HepG2 (cell line): Measurements from ENCODE around the gene NPB. TPM values are rescaled to one million over a fixed set of nuclear protein-coding genes. Genes with fewer than 3 reads are reported as not detected.
A peak's percentile ranks its signal among the peaks of the same experiment; 100 is the strongest.

Experiments used
- HNF4A ChIP-seq: sonication (generic); formaldehyde crosslinking; IDR thresholded peaks from 2 replicates; pipeline ENCODE4 v1.4.0; 2020; ENCODE audit warnings: missing genetic modification reagents
- MAFF ChIP-seq: IDR thresholded peaks from 2 replicates; pipeline ENCODE4 v1.6.1; 2011; ENCODE audit warnings: low read depth, low read length, improper control_type of control experiment
- MAZ ChIP-seq, 2 experiments: sonication (generic) in 1 of 2; formaldehyde crosslinking in 1 of 2; IDR thresholded peaks; 2 replicates each; pipeline versions ENCODE4 v1.5.0 to v1.6.1; 2012 to 2020; ENCODE audit warnings: low read depth in 2 of 2, mild to moderate bottlenecking in 2 of 2, borderline replicate concordance in 1 of 2, improper control_type of control experiment in 1 of 2, low read length in 1 of 2, missing genetic modification reagents in 1 of 2, moderate library complexity in 1 of 2
- NONO ChIP-seq, 2 experiments: fragments of 450-650 bp in 1 of 2; sonication (generic) in 1 of 2; formaldehyde crosslinking in 1 of 2; IDR thresholded peaks in 1 of 2; conservative IDR thresholded peaks in 1 of 2; 2 replicates each; pipeline versions ENCODE4 v1.6.1 to v1.8.0; 2017 to 2022; ENCODE audit warnings: mild to moderate bottlenecking in 1 of 2, missing genetic modification reagents in 1 of 2, moderate library complexity in 1 of 2
- PHF21A ChIP-seq: sonication (generic); formaldehyde crosslinking; IDR thresholded peaks from 2 replicates; pipeline ENCODE4 v1.5.0; 2020; ENCODE audit warnings: mild to moderate bottlenecking, missing genetic modification reagents
- RNF2 ChIP-seq: fragments of 450-650 bp; conservative IDR thresholded peaks from 2 replicates; pipeline ENCODE4 v1.6.1; 2016; ENCODE audit warnings: low read depth
- RXRB ChIP-seq: IDR thresholded peaks from 2 replicates; pipeline ENCODE4 v1.6.1; 2016; ENCODE audit warnings: borderline replicate concordance, missing genetic modification reagents, missing compliant biosample characterization
- TARDBP ChIP-seq: sonication (generic); formaldehyde crosslinking; IDR thresholded peaks from 2 replicates; pipeline ENCODE4 v1.8.0; 2022; ENCODE audit warnings: mild to moderate bottlenecking, missing genetic modification reagents
- ZNF607 ChIP-seq: sonication (generic); formaldehyde crosslinking; IDR thresholded peaks from 2 replicates; pipeline ENCODE4 v1.5.1; 2020; ENCODE audit warnings: missing genetic modification reagents, mild to moderate bottlenecking, borderline replicate concordance
- ZNF709 ChIP-seq: sonication (generic); formaldehyde crosslinking; IDR thresholded peaks from 2 replicates; pipeline ENCODE4 v1.5.0; 2020; ENCODE audit warnings: mild to moderate bottlenecking, missing genetic modification reagents
- ZNF816 ChIP-seq: sonication (generic); formaldehyde crosslinking; IDR thresholded peaks from 2 replicates; pipeline ENCODE4 v1.8.0; 2022; ENCODE audit warnings: missing genetic modification reagents, mild to moderate bottlenecking, borderline replicate concordance
- polyA plus RNA-seq, 8 experiments: library from polyadenylated mRNA; depleted of rRNA in 3 of 8; stranded (reverse) in 7 of 8; unstranded in 1 of 8; fragments of >200 nt; fragmentation: Illumina TruSeq in 4 of 8; extraction: Trizol in 4 of 8; gene quantifications; 2 replicates each; pipeline versions ENCODE4 v1.2.1 to v1.2.3, GENCODE V29; 2011 to 2016; ENCODE audit warnings: low read depth in 4 of 8, missing spikeins in 1 of 8, mixed read lengths in 1 of 8; ENCODE audit not compliant: insufficient read depth in 1 of 8
- total RNA-seq, 5 experiments: library from RNA; depleted of rRNA; stranded (reverse); fragments of >200 nt; fragmentation: Illumina TruSeq; extraction: Trizol; gene quantifications; 2 replicates each; pipeline ENCODE4 v1.2.3, GENCODE V29; 2016; ENCODE audit warnings: low read depth in 1 of 5
- TF ChIP-seq, protein P1 (sequence below): sonication (generic); formaldehyde crosslinking; IDR thresholded peaks from 2 replicates; pipeline ENCODE4 v1.5.1; 2020; ENCODE audit warnings: mild to moderate bottlenecking, missing genetic modification reagents, moderate library complexity
- TF ChIP-seq, protein P2 (sequence below): sonication (generic); formaldehyde crosslinking; IDR thresholded peaks from 2 replicates; pipeline ENCODE4 v1.5.0; 2020; ENCODE audit warnings: mild to moderate bottlenecking, missing genetic modification reagents, borderline replicate concordance
- TF ChIP-seq, protein P3 (sequence below): sonication (generic); formaldehyde crosslinking; IDR thresholded peaks from 2 replicates; pipeline ENCODE4 v1.4.0; 2020; ENCODE audit warnings: mild to moderate bottlenecking, missing genetic modification reagents
- TF ChIP-seq, protein P4 (sequence below): sonication (generic); formaldehyde crosslinking; IDR thresholded peaks from 2 replicates; pipeline ENCODE4 v1.9.0; 2021; ENCODE audit warnings: missing genetic modification reagents, borderline replicate concordance

NPB gene
- total and polyA plus RNA-seq, 2 of the 13 experiments (the other 11 are each of a cell fraction or from before 2014, with no cell fraction given): 0.11 to 0.93 TPM

DNA sequence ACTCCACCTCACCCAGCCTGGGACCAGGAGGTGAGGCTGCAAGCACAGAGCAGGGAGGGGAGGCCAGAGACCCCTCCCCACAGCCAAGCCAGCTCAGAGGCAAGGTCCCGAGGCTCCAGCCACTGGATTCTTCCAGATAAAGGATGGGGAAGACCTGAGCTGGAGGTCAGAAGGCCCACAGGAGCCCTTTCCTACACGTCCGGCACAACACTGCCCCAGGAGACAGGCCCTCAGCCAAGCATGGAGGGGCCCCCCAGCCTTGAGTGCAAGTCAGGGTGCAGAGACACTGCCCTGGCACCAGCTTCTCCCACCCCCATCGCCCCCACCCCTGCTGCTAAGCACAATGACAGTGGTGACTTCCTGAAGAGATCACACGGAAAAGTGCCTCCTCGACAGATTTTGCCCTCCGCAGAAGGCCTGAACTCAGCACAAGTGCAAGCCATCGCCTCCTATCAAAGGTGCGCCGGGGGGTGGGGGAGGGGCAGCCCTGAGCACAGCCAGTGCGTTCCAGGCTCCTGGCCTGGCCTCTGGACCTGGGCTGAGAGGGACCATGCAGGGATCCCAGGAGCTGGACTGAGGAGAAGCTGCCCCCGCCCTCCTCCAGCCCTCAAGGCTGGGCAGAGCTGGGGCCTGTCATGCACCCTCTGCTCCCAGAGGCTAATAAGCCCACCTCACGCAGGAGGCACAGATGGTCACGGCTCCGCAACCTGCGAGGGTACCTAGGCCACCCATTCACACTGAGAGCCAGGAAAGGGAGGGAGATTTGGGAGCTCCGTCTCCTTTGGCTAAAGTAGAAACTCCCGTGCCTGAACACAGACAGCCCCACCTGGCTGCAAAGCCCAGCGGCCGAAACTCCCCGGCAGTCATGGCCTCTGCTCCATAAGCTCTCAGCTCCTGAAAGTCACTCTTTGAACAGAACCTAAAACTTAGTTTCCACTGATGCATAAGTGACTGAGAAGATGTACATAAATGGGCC is 22.8 kb downstream of the NPB start (continued):
- TF ChIP-seq, protein P1, sequence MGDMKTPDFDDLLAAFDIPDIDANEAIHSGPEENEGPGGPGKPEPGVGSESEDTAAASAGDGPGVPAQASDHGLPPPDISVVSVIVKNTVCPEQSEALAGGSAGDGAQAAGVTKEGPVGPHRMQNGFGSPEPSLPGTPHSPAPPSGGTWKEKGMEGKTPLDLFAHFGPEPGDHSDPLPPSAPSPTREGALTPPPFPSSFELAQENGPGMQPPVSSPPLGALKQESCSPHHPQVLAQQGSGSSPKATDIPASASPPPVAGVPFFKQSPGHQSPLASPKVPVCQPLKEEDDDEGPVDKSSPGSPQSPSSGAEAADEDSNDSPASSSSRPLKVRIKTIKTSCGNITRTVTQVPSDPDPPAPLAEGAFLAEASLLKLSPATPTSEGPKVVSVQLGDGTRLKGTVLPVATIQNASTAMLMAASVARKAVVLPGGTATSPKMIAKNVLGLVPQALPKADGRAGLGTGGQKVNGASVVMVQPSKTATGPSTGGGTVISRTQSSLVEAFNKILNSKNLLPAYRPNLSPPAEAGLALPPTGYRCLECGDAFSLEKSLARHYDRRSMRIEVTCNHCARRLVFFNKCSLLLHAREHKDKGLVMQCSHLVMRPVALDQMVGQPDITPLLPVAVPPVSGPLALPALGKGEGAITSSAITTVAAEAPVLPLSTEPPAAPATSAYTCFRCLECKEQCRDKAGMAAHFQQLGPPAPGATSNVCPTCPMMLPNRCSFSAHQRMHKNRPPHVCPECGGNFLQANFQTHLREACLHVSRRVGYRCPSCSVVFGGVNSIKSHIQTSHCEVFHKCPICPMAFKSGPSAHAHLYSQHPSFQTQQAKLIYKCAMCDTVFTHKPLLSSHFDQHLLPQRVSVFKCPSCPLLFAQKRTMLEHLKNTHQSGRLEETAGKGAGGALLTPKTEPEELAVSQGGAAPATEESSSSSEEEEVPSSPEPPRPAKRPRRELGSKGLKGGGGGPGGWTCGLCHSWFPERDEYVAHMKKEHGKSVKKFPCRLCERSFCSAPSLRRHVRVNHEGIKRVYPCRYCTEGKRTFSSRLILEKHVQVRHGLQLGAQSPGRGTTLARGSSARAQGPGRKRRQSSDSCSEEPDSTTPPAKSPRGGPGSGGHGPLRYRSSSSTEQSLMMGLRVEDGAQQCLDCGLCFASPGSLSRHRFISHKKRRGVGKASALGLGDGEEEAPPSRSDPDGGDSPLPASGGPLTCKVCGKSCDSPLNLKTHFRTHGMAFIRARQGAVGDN (CRISPR knock-in tag): peak; percentile 85
- no peak for TF ChIP-seq NONO (IDR thresholded peaks at IDR 0.05)
- TF ChIP-seq NONO (CRISPR knock-in tag; conservative IDR thresholded peaks at IDR 0.05): 0 out of 2 replicates have a peak, but pooled peaks have one; percentile 35
- TF ChIP-seq HNF4A (CRISPR knock-in tag): peak; percentile 74
- peak; percentile 59; the same call in 1 of the 2 replicates for TF ChIP-seq PHF21A
- 0 out of 2 replicates have a peak, but pooled peaks have one; percentile 58 for TF ChIP-seq TARDBP (CRISPR knock-in tag)
- TF ChIP-seq ZNF709 (CRISPR knock-in tag): no peak
- no peak for TF ChIP-seq MAZ (IDR thresholded peaks at IDR 0.05; ENCODE audit: borderline replicate concordance, low read depth, low read length)
- 0 out of 2 replicates have a peak, but pooled peaks have one; percentile 27 for TF ChIP-seq MAZ (CRISPR knock-in tag; IDR thresholded peaks at IDR 0.05; ENCODE audit: low read depth)
- TF ChIP-seq, protein P2, sequence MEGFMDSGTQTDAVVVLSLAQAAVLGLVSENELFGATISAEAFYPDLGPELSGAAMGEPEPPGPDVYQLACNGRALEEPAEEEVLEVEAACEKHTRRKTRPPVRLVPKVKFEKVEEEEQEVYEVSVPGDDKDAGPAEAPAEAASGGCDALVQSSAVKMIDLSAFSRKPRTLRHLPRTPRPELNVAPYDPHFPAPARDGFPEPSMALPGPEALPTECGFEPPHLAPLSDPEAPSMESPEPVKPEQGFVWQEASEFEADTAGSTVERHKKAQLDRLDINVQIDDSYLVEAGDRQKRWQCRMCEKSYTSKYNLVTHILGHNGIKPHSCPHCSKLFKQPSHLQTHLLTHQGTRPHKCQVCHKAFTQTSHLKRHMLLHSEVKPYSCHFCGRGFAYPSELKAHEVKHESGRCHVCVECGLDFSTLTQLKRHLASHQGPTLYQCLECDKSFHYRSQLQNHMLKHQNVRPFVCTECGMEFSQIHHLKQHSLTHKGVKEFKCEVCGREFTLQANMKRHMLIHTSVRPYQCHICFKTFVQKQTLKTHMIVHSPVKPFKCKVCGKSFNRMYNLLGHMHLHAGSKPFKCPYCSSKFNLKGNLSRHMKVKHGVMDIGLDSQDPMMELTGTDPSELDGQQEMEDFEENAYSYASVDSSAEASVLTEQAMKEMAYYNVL: 0 out of 2 replicates have a peak, but pooled peaks have one; percentile 16
- TF ChIP-seq, protein P3, sequence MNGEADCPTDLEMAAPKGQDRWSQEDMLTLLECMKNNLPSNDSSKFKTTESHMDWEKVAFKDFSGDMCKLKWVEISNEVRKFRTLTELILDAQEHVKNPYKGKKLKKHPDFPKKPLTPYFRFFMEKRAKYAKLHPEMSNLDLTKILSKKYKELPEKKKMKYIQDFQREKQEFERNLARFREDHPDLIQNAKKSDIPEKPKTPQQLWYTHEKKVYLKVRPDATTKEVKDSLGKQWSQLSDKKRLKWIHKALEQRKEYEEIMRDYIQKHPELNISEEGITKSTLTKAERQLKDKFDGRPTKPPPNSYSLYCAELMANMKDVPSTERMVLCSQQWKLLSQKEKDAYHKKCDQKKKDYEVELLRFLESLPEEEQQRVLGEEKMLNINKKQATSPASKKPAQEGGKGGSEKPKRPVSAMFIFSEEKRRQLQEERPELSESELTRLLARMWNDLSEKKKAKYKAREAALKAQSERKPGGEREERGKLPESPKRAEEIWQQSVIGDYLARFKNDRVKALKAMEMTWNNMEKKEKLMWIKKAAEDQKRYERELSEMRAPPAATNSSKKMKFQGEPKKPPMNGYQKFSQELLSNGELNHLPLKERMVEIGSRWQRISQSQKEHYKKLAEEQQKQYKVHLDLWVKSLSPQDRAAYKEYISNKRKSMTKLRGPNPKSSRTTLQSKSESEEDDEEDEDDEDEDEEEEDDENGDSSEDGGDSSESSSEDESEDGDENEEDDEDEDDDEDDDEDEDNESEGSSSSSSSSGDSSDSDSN (CRISPR knock-in tag): peak; percentile 77
- peak; percentile 94 for TF ChIP-seq MAFF
- 0 out of 2 replicates have a peak, but pooled peaks have one; percentile 24 for TF ChIP-seq ZNF607
- TF ChIP-seq, protein P4, sequence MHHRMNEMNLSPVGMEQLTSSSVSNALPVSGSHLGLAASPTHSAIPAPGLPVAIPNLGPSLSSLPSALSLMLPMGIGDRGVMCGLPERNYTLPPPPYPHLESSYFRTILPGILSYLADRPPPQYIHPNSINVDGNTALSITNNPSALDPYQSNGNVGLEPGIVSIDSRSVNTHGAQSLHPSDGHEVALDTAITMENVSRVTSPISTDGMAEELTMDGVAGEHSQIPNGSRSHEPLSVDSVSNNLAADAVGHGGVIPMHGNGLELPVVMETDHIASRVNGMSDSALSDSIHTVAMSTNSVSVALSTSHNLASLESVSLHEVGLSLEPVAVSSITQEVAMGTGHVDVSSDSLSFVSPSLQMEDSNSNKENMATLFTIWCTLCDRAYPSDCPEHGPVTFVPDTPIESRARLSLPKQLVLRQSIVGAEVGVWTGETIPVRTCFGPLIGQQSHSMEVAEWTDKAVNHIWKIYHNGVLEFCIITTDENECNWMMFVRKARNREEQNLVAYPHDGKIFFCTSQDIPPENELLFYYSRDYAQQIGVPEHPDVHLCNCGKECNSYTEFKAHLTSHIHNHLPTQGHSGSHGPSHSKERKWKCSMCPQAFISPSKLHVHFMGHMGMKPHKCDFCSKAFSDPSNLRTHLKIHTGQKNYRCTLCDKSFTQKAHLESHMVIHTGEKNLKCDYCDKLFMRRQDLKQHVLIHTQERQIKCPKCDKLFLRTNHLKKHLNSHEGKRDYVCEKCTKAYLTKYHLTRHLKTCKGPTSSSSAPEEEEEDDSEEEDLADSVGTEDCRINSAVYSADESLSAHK (CRISPR knock-in tag): no peak
- TF ChIP-seq RXRB (CRISPR knock-in tag): 0 out of 2 replicates have a peak, but pooled peaks have one; percentile 27
- no peak for TF ChIP-seq ZNF816 (CRISPR knock-in tag)
- TF ChIP-seq RNF2: no peak
